NCI-H2081 (cell line): ENCODE data around the gene HSPA8.
A peak's percentile ranks its signal among the peaks of the same experiment; 100 is the strongest.
"Not testable (repeated sequence)": the region's sequence is repeated elsewhere in the genome, so short reads cannot be mapped to it uniquely, and the experiment has no call there.

ENCODE experiments used
- DNase-seq, 2 experiments: peaks; one replicate each; lab custom pipeline; 2025; lab: John Stamatoyannopoulos, UW

HSPA8 gene

GRCh38 chr11:123061403-123062157, at the start of gene HSPA8:
Gene HSPA8 (minus strand): TSS chr11:123062136. CDS start chr11:123061324, 812 bp downstream.
- peak; percentile 61 to 85 for DNase-seq

- peak; percentile 65 to 69 for DNase-seq
Observed at GRCh38 chr11:123111465-123111864, 49.5 kb upstream of the HSPA8 start.

DNA sequence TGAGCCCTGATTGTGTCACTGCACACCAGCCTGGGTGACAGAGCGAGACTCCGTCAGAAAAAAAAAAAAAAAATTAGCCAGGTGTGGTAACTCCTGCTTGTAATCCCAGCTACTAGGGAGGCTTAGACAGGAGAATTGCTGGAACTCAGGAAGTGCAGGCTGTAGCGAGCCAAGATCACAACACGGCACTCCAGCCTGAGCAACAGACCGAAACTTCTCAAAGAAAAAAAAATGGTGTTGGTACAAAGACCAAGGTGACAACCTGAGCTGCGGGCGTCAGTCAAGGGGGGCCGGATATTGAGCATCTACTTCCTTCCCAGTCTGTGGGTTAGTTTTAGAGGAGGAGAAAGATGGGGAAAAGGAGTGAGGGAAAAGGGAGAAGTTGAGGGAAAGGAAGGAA, 48.5 kb upstream of the HSPA8 start:
- no peak for DNase-seq

- DNase-seq = no peak
Observed at GRCh38 chr11:123107945-123108495, 46.1 kb upstream of the HSPA8 start.

GRCh38 chr11:123104697-123105096, 42.8 kb upstream of the HSPA8 start:
- DNase-seq = no peak

- peak; percentile 90 to 97 for DNase-seq
Observed at GRCh38 chr11:123103326-123103980, 41.5 kb upstream of the HSPA8 start.

DNA sequence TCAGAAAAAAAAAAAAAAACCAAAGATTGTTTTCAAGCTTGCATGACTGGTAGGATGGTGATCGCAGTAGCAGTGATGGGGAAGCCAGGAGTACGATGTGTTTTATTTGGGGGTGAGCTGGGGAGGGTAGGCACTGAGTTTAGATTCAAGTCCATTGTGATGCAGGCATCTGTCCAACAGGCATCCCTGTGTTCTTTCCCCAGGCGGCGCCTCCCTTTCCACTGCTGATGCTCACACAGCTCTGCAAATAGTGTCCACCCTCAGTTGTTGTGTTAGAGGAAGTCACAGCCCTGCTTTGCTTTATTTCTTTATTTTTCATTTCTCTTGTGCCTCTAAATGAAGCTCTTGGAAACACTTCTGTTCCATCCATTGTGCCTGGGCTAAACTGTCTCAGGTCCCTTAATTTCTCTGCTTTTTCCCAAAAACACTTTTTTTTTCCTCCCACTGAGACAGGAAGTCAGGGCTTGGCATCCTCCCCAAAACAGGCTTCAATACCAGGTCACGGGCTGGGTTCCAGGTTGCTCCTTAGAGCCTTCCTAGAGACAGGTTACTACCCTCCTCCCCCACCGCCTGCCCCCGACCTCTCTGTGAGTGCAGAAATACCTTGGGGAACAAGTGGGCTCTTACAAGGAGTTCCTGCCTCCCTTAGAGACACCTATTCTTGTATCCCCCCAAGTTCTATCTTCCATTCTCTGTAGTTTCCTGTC, 38.6 kb upstream of the HSPA8 start:
- DNase-seq = peak; percentile 31 to 70

GRCh38 chr11:123098990-123099389, 37.1 kb upstream of the HSPA8 start:
- no peak for DNase-seq

- DNase-seq = no peak
Observed at GRCh38 chr11:123093739-123094138, 31.8 kb upstream of the HSPA8 start.

DNA sequence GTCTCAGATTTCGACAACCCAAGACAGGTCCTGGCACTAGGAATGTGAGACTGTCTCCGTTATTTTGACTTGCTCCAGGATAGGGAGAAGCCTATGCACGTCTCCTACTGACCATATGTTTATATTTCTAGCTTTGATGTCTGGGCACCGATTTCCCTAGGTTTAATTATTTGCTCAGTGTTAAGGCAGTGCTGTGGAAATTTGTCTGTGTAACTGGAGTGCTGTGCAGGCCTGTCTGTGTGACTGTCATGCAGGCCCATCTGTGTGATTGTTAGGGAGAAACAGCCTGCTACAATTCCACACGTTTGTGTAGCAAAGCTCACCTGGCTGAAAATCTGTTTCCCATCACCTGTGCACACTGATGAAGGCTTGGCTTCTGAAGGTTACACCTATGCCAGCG, 29.6 kb upstream of the HSPA8 start:
- DNase-seq = no peak

- DNase-seq = not testable (repeated sequence)
Observed at GRCh38 chr11:123090168-123090567, 28.2 kb upstream of the HSPA8 start.

DNA sequence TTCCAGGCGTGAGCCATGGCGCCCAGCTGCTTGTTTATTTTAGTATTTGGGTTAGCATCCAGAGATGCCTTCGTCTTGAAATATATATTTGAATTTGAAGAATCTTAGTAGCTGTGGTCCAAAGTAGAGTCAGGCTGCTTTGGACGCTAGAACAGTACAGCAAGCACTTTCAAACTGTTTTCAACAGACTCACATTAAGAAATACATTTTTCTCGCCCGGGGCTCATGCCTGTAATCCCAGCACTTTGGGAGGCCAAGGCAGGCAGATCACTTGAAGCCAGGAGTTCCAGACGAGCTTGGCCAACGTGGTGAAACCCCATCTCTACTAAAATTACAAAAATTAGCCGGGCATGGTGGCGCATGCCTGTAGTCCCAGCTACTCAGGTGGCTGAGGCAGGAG, 27.0 kb upstream of the HSPA8 start:
- DNase-seq = not testable (repeated sequence)

DNA sequence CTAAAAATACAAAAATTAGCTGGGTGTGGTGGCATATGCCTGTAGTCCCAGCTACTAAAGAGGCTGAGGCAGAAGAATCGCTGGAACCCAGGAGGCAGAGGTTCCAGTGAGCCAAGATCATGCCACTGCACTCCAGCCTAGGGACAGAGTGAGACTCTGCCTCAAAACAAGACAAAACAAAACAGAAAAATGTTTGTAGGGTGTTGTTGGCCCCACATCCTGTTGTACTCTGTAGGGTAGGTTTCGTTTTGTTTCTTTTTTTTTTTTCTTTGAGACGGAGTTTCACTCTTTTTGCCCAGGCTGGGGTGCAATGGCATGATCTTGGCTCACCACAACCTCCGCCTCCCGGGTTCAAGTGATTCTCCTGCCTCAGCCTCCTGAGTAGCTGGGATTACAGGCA, 25.7 kb upstream of the HSPA8 start:
- DNase-seq = not testable (repeated sequence)

DNA sequence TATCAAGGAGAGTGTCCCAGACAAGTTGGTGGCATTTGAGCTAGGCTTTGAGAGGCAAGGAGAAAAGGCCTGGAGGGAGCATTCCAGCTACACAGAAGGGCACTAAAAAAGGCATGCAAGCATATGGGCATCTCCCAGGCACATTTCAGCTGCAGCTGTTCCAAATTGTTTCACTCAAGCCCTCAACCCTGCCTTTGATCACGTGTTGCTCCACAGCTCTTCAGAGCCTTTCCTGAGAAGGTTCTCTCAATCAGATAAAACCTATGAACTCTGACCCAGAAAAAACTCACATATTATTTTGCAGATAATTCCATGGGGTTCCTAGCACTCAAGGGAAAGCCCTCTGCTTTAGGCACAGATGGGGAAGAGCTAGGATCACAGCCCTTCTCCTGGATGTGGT, 24.4 kb upstream of the HSPA8 start:
- DNase-seq = no peak

DNA sequence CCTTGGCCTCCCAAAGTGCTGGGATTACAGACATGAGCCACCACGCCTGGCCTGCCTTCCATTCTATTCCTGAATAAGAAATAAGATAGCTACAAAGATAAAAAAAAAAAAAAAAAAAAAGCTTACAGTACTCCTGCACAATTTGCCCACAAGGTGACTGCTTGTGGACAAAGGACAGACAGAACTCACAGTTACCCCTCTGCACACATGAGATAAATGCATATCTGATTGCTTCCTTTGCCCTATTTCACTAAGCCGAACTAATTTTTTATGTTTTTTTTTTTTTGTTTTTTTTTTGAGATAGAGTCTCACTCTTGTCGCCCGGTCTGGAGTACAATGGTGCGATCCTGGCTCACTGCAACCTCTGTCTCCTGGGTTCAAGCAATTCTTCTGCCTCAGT, 23.6 kb upstream of the HSPA8 start:
- DNase-seq = no peak

DNA sequence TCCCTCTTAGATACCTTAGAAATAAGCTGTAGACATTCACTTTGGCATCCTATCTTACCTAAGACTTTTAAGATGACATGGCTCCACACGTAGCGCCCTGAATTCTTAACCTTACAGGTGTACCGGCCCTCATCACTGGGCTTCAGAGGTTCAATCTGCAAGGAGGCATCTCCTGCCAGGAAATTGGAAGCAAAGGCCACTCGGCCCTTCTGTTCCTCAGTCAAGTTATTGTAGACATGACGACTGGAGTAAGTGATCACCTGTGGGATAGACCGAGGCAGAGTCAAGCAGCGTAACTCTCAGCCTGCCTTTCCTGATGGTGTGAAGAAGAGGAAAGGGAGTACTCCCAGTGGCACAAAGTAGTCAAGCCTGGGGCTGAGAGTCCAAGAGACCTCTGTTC, 22.5 kb upstream of the HSPA8 start:
- no peak for DNase-seq

DNA sequence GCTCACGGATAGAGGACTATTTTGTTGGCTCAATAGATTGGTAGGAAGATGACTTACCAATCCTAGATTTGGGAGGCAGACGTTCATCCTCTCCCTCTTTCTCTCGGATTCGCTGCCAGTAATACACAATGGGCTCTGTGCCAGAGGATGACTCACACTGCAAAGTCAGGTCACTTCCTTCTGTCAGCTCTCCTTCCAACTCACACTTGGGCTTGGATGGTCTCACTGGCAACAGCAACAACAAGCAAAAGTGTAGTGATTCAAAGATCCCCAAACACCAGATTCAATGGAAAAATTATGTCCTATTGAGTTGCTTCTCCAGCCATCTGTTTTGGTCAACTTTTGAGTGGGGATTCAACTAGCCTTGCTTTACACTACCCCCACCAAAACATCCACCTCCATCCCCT, 21.7 kb upstream of the HSPA8 start:
- peak; percentile 25 to 58 for DNase-seq

DNA sequence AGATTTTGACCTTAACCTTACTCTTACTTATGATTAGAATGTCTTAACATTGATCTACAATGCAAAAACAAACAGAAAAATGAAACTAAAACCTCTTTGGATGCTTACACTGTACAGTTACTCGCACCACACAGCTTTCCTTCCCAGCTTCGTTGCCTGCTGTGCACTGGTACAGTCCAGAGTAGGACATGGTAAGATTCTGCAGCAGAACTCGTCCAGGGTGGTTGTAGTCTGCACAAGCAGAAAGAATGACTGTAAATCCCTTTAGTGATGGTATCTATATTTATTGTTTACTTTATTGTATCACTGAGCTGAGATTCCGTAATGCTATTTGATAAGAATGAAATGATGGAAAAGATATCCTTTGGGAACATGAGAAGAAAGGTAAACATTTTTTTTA, 21.0 kb upstream of the HSPA8 start:
- DNase-seq = no peak

DNA sequence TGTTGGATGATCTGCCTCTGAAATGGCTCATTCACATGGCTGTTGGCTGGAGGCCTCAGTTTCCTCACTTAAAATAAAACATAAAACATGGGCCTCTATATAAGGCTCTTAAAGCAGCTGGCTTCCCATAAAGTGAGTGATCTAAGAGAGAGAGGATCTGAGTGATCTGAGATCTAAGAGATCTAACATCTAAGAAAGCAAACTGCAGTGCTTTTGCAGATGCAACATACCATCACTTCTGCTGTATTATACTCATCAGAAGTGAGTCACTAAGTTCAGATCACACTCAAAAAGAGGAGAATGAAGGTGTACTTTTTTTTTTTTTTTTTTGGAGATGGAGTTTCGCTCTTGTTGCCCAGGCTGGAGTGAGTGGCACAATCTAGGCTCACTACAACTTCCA, 18.1 kb upstream of the HSPA8 start:
- DNase-seq = no peak

DNA sequence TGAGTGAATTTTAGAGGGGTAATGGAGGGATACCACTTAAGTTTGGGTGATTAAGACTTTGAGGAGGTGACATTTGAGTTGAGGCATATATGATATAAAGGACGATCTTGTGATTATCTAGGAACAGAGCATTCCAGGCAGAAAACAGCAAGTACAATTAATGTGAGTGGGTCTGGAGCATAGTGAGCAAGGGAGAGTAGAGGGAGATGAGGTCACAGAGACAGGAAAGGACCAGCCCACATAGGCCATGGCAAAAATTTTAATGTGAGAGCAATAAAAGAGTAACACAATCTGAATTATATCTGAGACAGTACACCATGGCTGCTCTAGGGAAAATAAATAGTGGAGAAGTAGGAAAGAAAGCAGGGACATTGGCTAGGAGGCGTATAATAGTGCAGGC, 14.5 kb upstream of the HSPA8 start:
- DNase-seq = no peak

DNA sequence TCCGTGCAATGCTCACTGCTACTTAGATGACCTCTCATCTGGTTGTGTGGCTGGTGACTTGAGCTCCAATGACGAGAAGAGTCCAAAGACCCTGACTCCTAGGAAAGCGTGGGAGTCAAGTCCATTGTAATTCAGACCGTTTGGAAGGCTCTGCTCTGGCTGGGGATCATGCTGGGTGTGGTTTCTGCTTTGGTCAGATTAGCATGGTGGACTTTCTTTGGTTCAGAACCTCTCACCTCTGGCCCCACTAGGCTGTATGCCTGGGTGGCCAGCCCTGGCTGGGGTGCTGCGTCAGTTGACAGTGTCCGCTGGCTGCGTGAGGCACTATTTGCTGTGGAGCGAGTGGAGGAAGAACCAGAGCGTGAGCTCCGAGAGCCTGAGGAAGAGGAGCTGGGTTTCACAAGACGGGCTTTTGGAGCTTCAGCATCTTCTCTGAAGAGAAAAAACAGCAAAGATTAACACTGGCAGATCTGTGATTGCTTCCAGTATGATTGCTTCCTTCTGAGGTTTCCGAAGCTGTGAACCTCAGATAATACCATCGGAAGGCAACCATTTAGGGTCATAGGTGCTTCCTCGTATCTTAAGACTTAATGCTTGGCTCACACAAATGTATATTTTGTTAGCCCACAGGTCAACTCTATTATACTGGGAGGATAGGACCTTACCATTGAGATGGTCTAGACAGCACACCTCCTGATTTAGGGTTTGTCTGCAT, 11.6 kb upstream of the HSPA8 start:
- DNase-seq = no peak

- no peak for DNase-seq
Observed at GRCh38 chr11:123072762-123073161, 10.8 kb upstream of the HSPA8 start.
